Lower leg skin (tissue), 4 donors: ENCODE results near the gene INO80D. TPM values are rescaled to one million over a fixed set of nuclear protein-coding genes. Genes with fewer than 3 reads are reported as not detected.
A peak's percentile ranks its signal among the peaks of the same experiment; 100 is the strongest.

ENCODE experiments used
- DNase-seq, 2 donors: peaks; one replicate each; pipeline ENCODE4 v3.0.0-alpha.2; 2019; ENCODE audit warnings: low spot score in 2 of 2
- H3K4me3 ChIP-seq: fragments of 200-600 bp; sonication (generic); 2 replicates; pipeline ENCODE4 v1.5.1; 2017; ENCODE audit warnings: mild to moderate bottlenecking, low read depth; ENCODE audit not compliant: poor library complexity, severe bottlenecking
- CTCF ChIP-seq, 3 donors: fragments of 450-650 bp; IDR thresholded peaks; one replicate each; pipeline ENCODE4 v1.5.1; 2016; ENCODE audit warnings: antibody characterized with exemption in 3 of 3, mild to moderate bottlenecking in 3 of 3, moderate library complexity in 2 of 3
- POLR2A ChIP-seq, 2 donors: fragments of 450-650 bp; IDR thresholded peaks; one replicate each; pipeline ENCODE4 v1.6.1; 2016 to 2017; ENCODE audit warnings: antibody characterized with exemption in 2 of 2, mild to moderate bottlenecking in 1 of 2, moderate library complexity in 1 of 2
- WGBS, 2 donors: methylation state at CpG; one replicate each; pipeline ENCODE4 v1.1.5; 2018; 5-methylcytosine and 5-hydroxymethylcytosine counted together
- intact Hi-C: fragments of 100-400 bp; cut with DNase I; formaldehyde crosslinking; loops from one replicate; pipeline ENCODE4 v1.15.0; 2023; ENCODE audit warnings: low total_unique reads
- total RNA-seq, 4 donors: library from RNA; depleted of rRNA; stranded (reverse); fragments of >200 nt; gene quantifications; one replicate each; pipeline ENCODE4 v1.1.0, GENCODE V29; 2016

INO80D gene
- total RNA-seq, 4 donors from 2014 or later = 13.4 to 28.7 (median 24.4) TPM

GRCh38 chr2:205967391-205968075 is 118.4 kb downstream of the INO80D start:
- peak in 1 of 2 donors; percentile 36 for DNase-seq
- TF ChIP-seq POLR2A (IDR thresholded peaks at IDR 0.05) (no peak), CTCF (IDR thresholded peaks at IDR 0.05) (no peak)
- WGBS, 2 donors = 72 to 78% methylated on average over 7 of the region's 7 CpGs
- H3K4me3 ChIP-seq = no peak overlapping the region
- intact Hi-C loops = loop anchor here (5.0 kb wide), 1 partner anchor 495 kb away; no protein-coding TSS in a partner anchor

- 53 to 60% methylated on average over 15 of the region's 15 CpGs for WGBS, 2 donors
- TF ChIP-seq POLR2A (IDR thresholded peaks at IDR 0.05) (no peak), CTCF (IDR thresholded peaks at IDR 0.05) (no peak)
- DNase-seq = no peak
- intact Hi-C loops = loop anchor here (5.0 kb wide), 1 partner anchor 493 kb away; no protein-coding TSS in a partner anchor
- H3K4me3 ChIP-seq = no peak overlapping the region
Observed at GRCh38 chr2:205965707-205966106, 120.3 kb downstream of the INO80D start.

- TF ChIP-seq POLR2A (IDR thresholded peaks at IDR 0.05) (no peak), CTCF (IDR thresholded peaks at IDR 0.05) (no peak)
- intact Hi-C loops = no loop called here
- H3K4me3 ChIP-seq = no peak overlapping the region
- 71 to 84% methylated on average over 8 of the region's 8 CpGs for WGBS, 2 donors
- no peak for DNase-seq
Observed at GRCh38 chr2:205964111-205964761, 121.7 kb downstream of the INO80D start.

DNA sequence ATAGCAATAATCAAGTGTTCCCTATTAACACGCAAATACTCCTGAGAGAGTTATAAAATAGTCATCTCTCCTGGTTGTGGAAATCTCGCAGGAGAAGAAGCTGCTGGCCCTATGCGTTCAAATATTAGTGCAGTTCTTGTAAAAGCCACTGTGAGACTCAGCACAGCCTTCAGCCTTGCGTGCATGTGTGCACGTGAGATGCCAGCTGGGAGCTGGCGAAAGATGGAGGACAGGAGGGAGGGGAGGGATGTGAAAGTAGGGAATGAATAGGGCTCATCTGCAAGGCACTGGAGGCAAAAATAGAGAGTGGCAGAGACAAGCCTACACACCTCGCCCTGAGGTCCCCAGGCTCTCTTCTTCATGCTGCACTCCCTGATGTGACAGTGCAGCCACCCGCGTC is 126.5 kb downstream of the INO80D start:
- no peak for TF ChIP-seq CTCF (IDR thresholded peaks at IDR 0.05)
- no peak for TF ChIP-seq POLR2A (IDR thresholded peaks at IDR 0.05)
- DNase-seq = no peak
- WGBS, 2 donors = 82 to 84% methylated on average over 9 of the region's 9 CpGs
- H3K4me3 ChIP-seq = no peak overlapping the region
- intact Hi-C loops = no loop called here

DNA sequence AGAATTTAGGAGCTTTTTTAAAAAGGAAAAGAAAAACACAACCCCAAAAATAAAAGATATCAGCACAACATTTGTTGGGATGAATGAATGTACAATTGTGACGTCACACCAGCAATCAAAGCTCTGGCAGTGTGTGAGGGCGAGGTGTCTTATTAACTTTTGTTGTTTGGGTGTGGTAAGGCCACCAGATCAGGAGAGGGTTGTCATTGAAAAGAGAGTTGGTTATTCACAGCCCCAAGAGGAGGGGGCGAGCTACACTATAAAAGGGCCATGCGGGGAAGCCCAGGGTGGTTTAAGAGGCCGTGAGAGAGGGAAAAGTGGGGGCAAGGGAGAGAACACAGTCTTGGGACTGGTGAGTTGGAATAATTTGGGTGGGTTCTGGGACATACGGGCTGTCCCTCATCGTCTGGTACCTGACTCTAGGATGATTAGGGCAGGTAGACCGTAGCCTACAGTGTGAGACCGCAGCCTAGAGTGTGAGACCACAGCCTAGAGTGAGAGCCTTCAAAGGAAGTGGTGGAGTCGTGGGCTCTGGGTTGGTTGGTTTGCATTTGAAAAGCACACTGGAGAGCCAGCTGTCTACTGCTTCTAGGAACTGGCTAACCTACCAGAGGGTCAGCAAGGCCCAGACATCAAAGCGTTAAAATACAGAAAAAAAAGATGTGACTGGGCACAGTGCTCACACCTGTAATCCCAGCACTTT is 128.4 kb downstream of the INO80D start:
- 82 to 90% methylated on average over 11 of the region's 11 CpGs for WGBS, 2 donors
- intact Hi-C loops = no loop called here
- no peak overlapping the region for H3K4me3 ChIP-seq
- TF ChIP-seq POLR2A (IDR thresholded peaks at IDR 0.05) (no peak), CTCF (IDR thresholded peaks at IDR 0.05) (no peak)
- DNase-seq = no peak
